ENCODE results near the gene SETD7.

GRCh38 chr4:139575072-139575471, 19.1 kb upstream of the SETD7 start:
- TF ChIP-seq CTCF (IDR thresholded peaks at IDR 0.05; ENCODE audit: insufficient read depth, low read length, poor library complexity, severe bottlenecking), result no peak
- no peak for TF ChIP-seq EZH2phosphoT487 (conservative IDR thresholded peaks at IDR 0.05; ENCODE audit: low read length)

All from SU-DHL-6 (cell line).